ENCODE measurements around the gene TRIO. TPM values are rescaled to one million over a fixed set of nuclear protein-coding genes. Genes with fewer than 3 reads are reported as not detected.

The TRIO gene
- polyA plus RNA-seq, 1 of the 3 experiments (the other 2 are of a cell fraction), result 229 TPM

- H3K9me2 ChIP-seq, result no peaks in the 10 kb centered on the region
- CTCF ChIA-PET, result no interaction called here
- no peaks in the 10 kb centered on the region for H3K36me3 ChIP-seq (replicated peaks in 1 of 2; ENCODE audit: control insufficient read depth in 1 of 2, insufficient read depth in 2 of 2, low read length in 1 of 2)
- H3K4me2 ChIP-seq, result no peak overlapping the region
- H2AFZ ChIP-seq (ENCODE audit: low read depth), result no peak overlapping the region
- H3F3A ChIP-seq (replicated peaks; ENCODE audit: insufficient read depth), result peaks cover 18% of the 10 kb centered on the region
- H3K27me3 ChIP-seq (ENCODE audit: insufficient read depth), result no peaks in the 10 kb centered on the region
- H3K4me3 ChIP-seq (ENCODE audit: low read depth in 2 of 2, low read length in 1 of 2), result no peak overlapping the region
- WGBS (ENCODE audit: low lambda C conversion rate), result 89% methylated on average over 2 of the region's 2 CpGs
- H3K27ac ChIP-seq (ENCODE audit: low read depth in 2 of 2, low read length in 1 of 2), result peak overlapping the region in 1 of 2 experiments; percentile 62; a peak in 1 of 4 replicates
- POLR2A ChIA-PET, result no interaction called here
- H3K79me2 ChIP-seq (ENCODE audit: insufficient read depth), result peaks cover 100% of the 10 kb centered on the region
- H3K9ac ChIP-seq, result no peak overlapping the region
- H3K9me3 ChIP-seq, result no peaks in the 10 kb centered on the region
- peaks cover 51 to 73% of the 10 kb centered on the region in 2 experiments for H3K4me1 ChIP-seq (ENCODE audit: control insufficient read depth in 1 of 2, insufficient read depth in 2 of 2, low read depth in 1 of 2, low read length in 1 of 2)
- TF ChIP-seq MAX (IDR thresholded peaks at IDR 0.05; ENCODE audit: low read depth), result no peak
- TF ChIP-seq FOXM1 (IDR thresholded peaks at IDR 0.05; ENCODE audit: low read depth), result no peak
- no peak for TF ChIP-seq FOSL2 (IDR thresholded peaks at IDR 0.05; ENCODE audit: borderline replicate concordance, low read depth)
- TF ChIP-seq SIN3A (IDR thresholded peaks at IDR 0.05; ENCODE audit: borderline replicate concordance, low read depth, low read length), result no peak
- no peak for TF ChIP-seq NRF1 (IDR thresholded peaks at IDR 0.05; ENCODE audit: low read depth, low read length)
- TF ChIP-seq PBX3 (IDR thresholded peaks at IDR 0.05), result no peak
- TF ChIP-seq GATA2 (CRISPR knock-in tag; IDR thresholded peaks at IDR 0.05), result no peak
- no peak for TF ChIP-seq ZBTB33 (IDR thresholded peaks at IDR 0.05; ENCODE audit: borderline replicate concordance, low read depth)
- no peak for TF ChIP-seq RFX5 (IDR thresholded peaks at IDR 0.05; ENCODE audit: low read length)
- no peak for TF ChIP-seq EP300 (IDR thresholded peaks at IDR 0.05; ENCODE audit: borderline replicate concordance in 1 of 2, low read depth in 1 of 2, low read length in 1 of 2)
- no peak for TF ChIP-seq SMC3 (IDR thresholded peaks at IDR 0.05; ENCODE audit: low read depth, low read length)
- no peak for TF ChIP-seq TAF1 (IDR thresholded peaks at IDR 0.05; ENCODE audit: borderline replicate concordance, low read depth, low read length)
- TF ChIP-seq EZH2phosphoT487 (IDR thresholded peaks at IDR 0.05; ENCODE audit: borderline replicate concordance, low read depth), result no peak
- no peak for TF ChIP-seq ELF1 (IDR thresholded peaks at IDR 0.05)
- TF ChIP-seq USF2 (IDR thresholded peaks at IDR 0.05; ENCODE audit: borderline replicate concordance, low read depth, low read length), result no peak
- TF ChIP-seq REST (IDR thresholded peaks at IDR 0.05; ENCODE audit: low read depth, low read length), result no peak
- no peak for TF ChIP-seq NFIC (IDR thresholded peaks at IDR 0.05; ENCODE audit: borderline replicate concordance)
- no peak for TF ChIP-seq RCOR1 (IDR thresholded peaks at IDR 0.05; ENCODE audit: low read length)
- TF ChIP-seq CTCF (IDR thresholded peaks at IDR 0.05), result no peak
- peaks cover 85% of the 10 kb centered on the region for H4K20me1 ChIP-seq (ENCODE audit: insufficient read depth)
- DNase-seq, result no peak
These were observed 33.7 kb downstream of the TRIO start for GRCh38 chr5:14176888-14177287.
